ENCODE data around the gene COL20A1.

COL20A1 gene

DNA sequence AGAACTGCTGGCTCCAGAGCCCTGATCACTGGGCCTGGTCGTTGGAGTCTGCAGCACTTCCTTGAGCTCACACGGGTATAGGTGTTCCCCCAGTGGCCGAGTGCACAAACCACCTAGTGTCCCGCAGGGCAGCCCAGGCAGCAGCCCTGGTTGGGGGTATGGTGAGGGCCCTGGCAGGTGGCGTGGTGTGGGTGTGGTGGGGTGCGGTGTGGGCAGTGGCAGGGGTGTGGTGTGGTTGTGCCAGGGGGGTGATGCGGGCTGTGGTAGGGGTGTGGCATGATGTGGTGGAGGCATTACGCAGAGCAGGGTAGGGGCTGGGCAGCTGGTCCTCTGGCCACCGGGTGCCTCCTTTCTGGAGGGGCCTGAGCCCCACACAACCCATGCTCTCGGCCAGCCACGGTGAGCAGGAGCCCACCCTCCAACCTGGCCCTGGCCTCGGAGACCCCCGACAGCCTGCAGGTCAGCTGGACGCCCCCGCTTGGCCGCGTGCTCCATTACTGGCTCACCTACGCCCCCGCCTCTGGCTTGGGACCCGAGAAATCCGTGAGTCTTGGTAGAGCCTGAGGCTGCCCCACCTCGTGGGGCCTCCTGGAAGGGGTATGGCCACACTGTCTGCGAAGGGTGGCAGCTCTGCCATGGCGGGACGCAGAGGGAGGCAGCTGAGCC, 20.5 kb downstream of the COL20A1 start:
- Histone ChIP-seq H3K36me3 (no peaks in the 10 kb centered on the region), H3K4me3 (ENCODE audit: low read depth in 1 of 2, low read length in 1 of 2) (no peak overlapping the region), H3K9me3 (no peaks in the 10 kb centered on the region), H3K27me3 (no peaks in the 10 kb centered on the region), H3K27ac (no peak overlapping the region), H3K4me1 (ENCODE audit: control insufficient read depth in 1 of 2, insufficient read depth in 1 of 2, low read depth in 1 of 2, low read length in 1 of 2) (no peaks in the 10 kb centered on the region)
- TF ChIP-seq, protein P1, sequence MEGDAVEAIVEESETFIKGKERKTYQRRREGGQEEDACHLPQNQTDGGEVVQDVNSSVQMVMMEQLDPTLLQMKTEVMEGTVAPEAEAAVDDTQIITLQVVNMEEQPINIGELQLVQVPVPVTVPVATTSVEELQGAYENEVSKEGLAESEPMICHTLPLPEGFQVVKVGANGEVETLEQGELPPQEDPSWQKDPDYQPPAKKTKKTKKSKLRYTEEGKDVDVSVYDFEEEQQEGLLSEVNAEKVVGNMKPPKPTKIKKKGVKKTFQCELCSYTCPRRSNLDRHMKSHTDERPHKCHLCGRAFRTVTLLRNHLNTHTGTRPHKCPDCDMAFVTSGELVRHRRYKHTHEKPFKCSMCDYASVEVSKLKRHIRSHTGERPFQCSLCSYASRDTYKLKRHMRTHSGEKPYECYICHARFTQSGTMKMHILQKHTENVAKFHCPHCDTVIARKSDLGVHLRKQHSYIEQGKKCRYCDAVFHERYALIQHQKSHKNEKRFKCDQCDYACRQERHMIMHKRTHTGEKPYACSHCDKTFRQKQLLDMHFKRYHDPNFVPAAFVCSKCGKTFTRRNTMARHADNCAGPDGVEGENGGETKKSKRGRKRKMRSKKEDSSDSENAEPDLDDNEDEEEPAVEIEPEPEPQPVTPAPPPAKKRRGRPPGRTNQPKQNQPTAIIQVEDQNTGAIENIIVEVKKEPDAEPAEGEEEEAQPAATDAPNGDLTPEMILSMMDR (IDR thresholded peaks at IDR 0.05): no peak

DNA sequence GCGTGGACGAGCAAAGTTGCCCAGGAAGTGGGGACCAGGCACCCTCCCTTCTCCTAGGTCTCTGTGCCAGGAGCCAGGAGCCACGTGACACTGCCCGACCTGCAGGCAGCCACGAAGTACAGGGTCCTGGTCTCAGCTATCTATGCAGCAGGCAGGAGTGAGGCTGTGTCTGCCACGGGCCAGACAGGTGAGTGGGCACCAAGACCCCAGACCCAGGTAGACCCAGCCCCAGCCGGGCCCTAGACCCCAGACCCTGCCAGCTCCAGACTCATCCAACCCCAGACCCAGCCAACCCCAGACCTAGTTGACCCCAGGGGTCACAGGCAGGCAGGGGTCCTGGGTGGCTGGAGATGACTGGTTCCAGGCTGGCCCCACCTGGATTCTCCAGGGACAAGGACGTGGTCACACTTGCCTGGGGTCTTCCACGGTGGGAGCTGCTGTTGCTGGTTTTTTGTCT, 21.1 kb downstream of the COL20A1 start:
- Histone ChIP-seq H3K9me3 (no peaks in the 10 kb centered on the region), H3K36me3 (no peaks in the 10 kb centered on the region), H3K27ac (no peak overlapping the region), H3K27me3 (no peaks in the 10 kb centered on the region), H3K4me1 (ENCODE audit: control insufficient read depth in 1 of 2, insufficient read depth in 1 of 2, low read depth in 1 of 2, low read length in 1 of 2) (no peaks in the 10 kb centered on the region), H3K4me3 (ENCODE audit: low read depth in 1 of 2, low read length in 1 of 2) (no peak overlapping the region)
- TF ChIP-seq, protein P1 (IDR thresholded peaks at IDR 0.05): no peak

DNA sequence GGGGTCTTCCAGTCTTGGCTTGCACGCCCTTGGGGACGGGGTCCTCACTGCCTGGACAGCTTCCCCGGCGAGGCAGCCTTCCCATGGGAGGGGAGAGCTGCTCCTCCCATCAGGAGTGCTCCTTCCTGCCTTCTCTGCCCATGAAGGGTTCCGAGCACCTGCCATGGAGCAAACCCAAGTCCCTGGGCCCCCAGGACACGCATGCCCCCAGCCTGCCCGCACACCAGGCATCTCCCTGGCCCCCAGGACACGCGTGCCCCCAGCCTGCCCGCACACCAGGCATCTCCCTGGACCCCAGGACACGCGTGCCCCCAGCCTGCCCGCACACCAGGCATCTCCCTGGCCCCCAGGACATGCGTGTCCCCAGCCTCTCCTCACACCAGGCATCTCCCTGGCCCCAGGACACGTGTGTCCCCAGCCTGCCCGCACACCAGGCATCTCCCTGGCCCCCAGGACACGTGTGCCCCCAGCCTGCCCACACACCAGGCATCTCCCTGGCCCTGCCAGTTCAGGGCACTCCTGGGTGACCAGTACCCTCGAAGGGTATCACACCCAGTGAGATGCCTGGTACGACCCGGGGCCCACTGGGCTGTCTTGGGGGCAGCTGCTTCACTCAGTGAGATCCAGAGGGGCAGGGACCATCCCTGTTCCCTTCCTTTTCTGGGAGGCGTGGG, 21.7 kb downstream of the COL20A1 start:
- Histone ChIP-seq H3K4me3 (ENCODE audit: low read depth in 1 of 2, low read length in 1 of 2) (no peak overlapping the region), H3K4me1 (ENCODE audit: control insufficient read depth in 1 of 2, insufficient read depth in 1 of 2, low read depth in 1 of 2, low read length in 1 of 2) (no peaks in the 10 kb centered on the region), H3K27ac (no peak overlapping the region), H3K36me3 (no peaks in the 10 kb centered on the region), H3K9me3 (no peaks in the 10 kb centered on the region), H3K27me3 (no peaks in the 10 kb centered on the region)
- TF ChIP-seq, protein P1 (IDR thresholded peaks at IDR 0.05): no peak

DNA sequence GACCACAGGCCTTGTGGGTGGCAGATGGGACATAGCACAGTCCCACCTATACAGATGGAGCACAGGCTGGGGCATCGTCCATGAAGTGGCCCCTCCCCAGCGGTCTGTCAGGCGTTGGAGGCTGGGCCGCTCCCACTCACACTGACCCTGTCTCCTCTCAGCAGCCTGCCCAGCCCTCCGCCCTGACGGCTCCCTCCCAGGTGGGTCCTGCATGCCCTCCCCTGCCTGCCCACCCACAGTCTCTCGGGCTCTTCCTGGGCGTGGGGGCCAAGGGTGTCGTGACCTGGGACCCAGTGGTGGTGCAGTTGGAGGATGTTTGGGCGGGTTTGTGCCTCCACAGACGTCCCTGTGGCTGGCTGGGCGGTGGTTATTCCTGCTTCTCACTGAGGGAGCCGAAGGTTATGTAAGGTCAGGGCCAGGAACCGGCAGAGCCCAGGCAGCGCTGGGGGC, 22.3 kb downstream of the COL20A1 start:
- TF ChIP-seq, protein P1 (IDR thresholded peaks at IDR 0.05): no peak
- no peak overlapping the region for H3K4me3 ChIP-seq (ENCODE audit: low read depth in 1 of 2, low read length in 1 of 2)
- H3K27ac ChIP-seq: no peak overlapping the region
- no peaks in the 10 kb centered on the region for H3K36me3 ChIP-seq
- no peaks in the 10 kb centered on the region for H3K27me3 ChIP-seq
- H3K9me3 ChIP-seq: no peaks in the 10 kb centered on the region
- no peaks in the 10 kb centered on the region for H3K4me1 ChIP-seq (ENCODE audit: control insufficient read depth in 1 of 2, insufficient read depth in 1 of 2, low read depth in 1 of 2, low read length in 1 of 2)

DNA sequence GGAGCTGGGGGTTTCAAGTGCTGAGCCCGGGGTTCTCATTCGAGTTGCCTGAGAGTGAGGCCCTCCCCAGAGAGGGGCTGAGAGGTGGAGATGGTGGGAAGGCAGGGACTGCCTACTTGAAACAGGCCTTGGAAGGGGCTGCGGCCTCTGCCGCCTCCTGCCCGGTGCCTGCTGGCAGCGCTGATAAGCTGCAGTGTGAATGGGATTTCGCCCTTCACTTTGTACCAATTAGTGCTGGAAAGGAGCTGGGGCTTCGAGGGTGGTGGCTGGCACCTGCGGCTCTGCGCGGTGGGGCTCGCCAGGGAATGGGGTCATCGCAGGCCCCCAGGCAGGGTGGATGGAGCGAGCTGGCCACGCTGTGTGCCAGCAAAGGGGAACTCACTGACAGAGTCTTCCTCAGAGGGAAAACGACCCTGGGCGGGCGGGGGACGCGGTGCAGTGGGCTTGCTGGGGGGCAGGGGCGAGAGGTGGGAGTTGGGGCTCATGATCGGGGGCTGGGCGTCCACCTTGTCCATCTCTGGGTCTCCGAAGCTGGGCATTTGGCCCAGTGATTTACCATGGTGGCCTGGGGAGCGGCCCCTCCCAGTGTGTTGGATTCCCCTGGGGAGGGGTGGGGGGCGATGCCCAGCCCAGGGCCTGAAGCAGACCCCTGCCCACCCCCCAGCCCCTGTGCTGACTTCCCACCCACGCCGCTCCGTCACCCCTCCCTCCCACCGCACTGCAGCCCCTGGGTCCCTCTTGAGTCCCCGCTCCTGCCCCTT, 22.9 kb downstream of the COL20A1 start:
- TF ChIP-seq, protein P1 (IDR thresholded peaks at IDR 0.05): no peak
- Histone ChIP-seq H3K36me3 (no peaks in the 10 kb centered on the region), H3K27me3 (no peaks in the 10 kb centered on the region)

More for the DNA sequence above, 22.9 kb downstream of the COL20A1 start:
- H3K4me1 ChIP-seq (ENCODE audit: control insufficient read depth in 1 of 2, insufficient read depth in 1 of 2, low read depth in 1 of 2, low read length in 1 of 2): no peaks in the 10 kb centered on the region
- no peak overlapping the region for H3K27ac ChIP-seq
- no peaks in the 10 kb centered on the region for H3K9me3 ChIP-seq
- H3K4me3 ChIP-seq (ENCODE audit: low read depth in 1 of 2, low read length in 1 of 2): no peak overlapping the region
